ENCODE results near the gene RAB40C. TPM values are rescaled to one million over a fixed set of nuclear protein-coding genes. Genes with fewer than 3 reads are reported as not detected.
A peak's percentile ranks its signal among the peaks of the same experiment; 100 is the strongest.

Gene RAB40C
- total and polyA plus RNA-seq, 9 of the 15 experiments (the other 6 are each of a cell fraction or from before 2014, with no cell fraction given): 0.17 to 23.4 (median 8.7) TPM

- no peak for TF ChIP-seq FOXP4 (CRISPR knock-in tag; IDR thresholded peaks at IDR 0.05; ENCODE audit: borderline replicate concordance)
- TF ChIP-seq NELFE (IDR thresholded peaks at IDR 0.05; ENCODE audit: insufficient read depth, insufficient read length): no peak
- TF ChIP-seq HMG20B (CRISPR knock-in tag; IDR thresholded peaks at IDR 0.05): no peak
- TF ChIP-seq ATF3 (IDR thresholded peaks at IDR 0.05): peak; percentile 89
- TF ChIP-seq ATF3 (CRISPR knock-in tag; conservative IDR thresholded peaks at IDR 0.05): no peak
- no peak for TF ChIP-seq ZBTB8A (IDR thresholded peaks at IDR 0.05; ENCODE audit: partially characterized antibody)
- TF ChIP-seq NFYB (IDR thresholded peaks at IDR 0.05; ENCODE audit: extremely low read depth, insufficient read length): no peak
- no peak for TF ChIP-seq KLF10 (CRISPR knock-in tag; IDR thresholded peaks at IDR 0.05)
- no peak for TF ChIP-seq SUPT5H (IDR thresholded peaks at IDR 0.05)
- no peak for TF ChIP-seq ZNF146 (CRISPR knock-in tag; IDR thresholded peaks at IDR 0.05; ENCODE audit: unreplicated experiment)
- no peak for TF ChIP-seq HNRNPL (IDR thresholded peaks at IDR 0.05; ENCODE audit: low read depth, low read length)
- no peak for TF ChIP-seq JUNB (CRISPR knock-in tag; conservative IDR thresholded peaks at IDR 0.05)
- no peak for TF ChIP-seq ETV5 (CRISPR knock-in tag; IDR thresholded peaks at IDR 0.05; ENCODE audit: low read depth)
- TF ChIP-seq E2F4 (CRISPR knock-in tag; IDR thresholded peaks at IDR 0.05; ENCODE audit: low read depth): no peak
- TF ChIP-seq GTF2B (IDR thresholded peaks at IDR 0.05; ENCODE audit: extremely low read depth, insufficient read length): no peak
- TF ChIP-seq TARDBP (IDR thresholded peaks at IDR 0.05): no peak
- TF ChIP-seq SRSF3 (IDR thresholded peaks at IDR 0.05; ENCODE audit: insufficient read depth, low read length): no peak
- TF ChIP-seq ILF3 (IDR thresholded peaks at IDR 0.05; ENCODE audit: borderline replicate concordance): no peak
- TF ChIP-seq IRF9 (tag; IDR thresholded peaks at IDR 0.05): no peak
Measured at GRCh38 chr16:626787-627453, 37.1 kb downstream of the RAB40C start (continued).
